Stimulated activated CD4-positive, alpha-beta T cell treated with anti-CD3 and anti-CD28 coated beads, Interleukin-2, amount 100 ng/mL, for 48 hours (primary cell): ENCODE measurements around the gene FRMD8.

Source experiments
- DNase-seq, 2 donors: peaks; one replicate each; pipeline ENCODE4 v3.0.0-alpha.2; 2020

The FRMD8 gene

DNA sequence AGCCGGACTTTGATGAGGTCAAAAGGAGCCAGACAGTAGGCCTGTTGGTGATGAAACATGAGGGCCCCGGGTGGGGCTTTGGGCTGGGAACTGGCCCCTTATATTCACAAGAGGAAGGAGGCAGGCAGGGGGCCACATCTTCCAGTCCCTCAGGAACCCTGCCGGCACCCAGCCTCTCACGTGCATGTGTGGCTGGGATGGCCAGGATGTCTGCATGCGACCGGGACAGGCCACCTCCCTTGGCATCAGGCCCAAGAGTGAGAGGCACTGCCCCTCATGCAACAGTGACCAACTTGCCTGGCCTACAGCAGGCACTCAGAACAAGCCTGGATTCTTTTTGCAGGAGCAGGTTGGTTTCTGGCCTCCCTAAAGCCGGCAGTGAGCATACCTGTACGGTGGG, 9.4 kb upstream of the FRMD8 start:
- no peak for DNase-seq

DNA sequence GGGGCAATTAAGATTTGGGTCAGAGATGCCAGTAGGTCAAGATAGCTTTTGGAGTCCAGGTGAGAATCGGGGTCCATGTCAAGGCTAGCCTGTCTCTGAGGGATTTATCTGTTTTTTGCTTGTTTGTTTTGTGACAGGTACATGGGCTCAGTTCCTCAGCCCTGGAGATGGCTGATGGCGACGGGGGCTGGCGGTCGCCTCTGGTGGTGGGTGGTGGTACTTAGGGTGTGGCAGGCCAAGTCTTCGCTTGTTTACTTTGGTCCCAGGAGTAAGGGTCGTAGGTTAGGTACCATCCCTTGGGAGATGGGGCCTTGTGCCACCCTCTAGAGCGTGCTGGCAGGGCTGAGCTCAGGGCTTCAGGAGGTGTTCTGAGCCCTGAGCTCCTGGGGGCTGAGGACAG, 8.7 kb upstream of the FRMD8 start:
- no peak for DNase-seq

DNA sequence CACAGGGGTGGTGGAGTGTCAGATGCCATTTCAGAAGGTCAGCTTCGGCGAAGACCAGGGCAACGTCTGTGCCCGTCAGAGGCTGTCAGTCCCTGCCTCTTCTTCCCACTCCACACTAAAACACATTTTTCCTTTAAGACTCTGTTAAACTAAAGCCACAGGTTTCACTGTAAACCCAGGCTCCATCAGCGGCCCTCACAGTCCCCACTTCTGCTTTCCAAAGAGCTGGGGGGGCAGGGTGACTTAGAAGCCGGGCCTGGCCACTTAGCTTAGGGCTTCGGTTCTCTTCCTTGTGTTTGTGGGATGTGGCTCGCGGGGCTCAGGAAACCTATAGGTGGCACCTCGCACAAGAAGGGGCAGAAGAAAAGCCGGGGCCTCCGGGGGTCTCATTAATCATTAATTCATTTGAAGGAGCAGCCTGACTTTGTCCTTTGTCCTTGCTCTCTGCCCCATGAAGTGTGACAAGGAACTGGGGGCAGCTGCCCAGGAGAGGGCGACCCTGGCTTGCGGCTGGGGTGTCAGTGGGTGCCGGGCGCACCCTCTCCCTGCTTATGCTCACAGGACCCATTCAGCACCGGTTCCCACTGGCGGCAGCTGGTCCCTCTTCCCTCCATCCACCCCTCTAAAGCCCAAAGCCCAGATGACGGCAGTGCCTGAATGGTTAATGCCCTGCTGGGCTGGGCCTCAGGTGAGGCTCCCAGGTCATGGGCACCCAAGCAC, 8.1 kb upstream of the FRMD8 start:
- no peak for DNase-seq

DNA sequence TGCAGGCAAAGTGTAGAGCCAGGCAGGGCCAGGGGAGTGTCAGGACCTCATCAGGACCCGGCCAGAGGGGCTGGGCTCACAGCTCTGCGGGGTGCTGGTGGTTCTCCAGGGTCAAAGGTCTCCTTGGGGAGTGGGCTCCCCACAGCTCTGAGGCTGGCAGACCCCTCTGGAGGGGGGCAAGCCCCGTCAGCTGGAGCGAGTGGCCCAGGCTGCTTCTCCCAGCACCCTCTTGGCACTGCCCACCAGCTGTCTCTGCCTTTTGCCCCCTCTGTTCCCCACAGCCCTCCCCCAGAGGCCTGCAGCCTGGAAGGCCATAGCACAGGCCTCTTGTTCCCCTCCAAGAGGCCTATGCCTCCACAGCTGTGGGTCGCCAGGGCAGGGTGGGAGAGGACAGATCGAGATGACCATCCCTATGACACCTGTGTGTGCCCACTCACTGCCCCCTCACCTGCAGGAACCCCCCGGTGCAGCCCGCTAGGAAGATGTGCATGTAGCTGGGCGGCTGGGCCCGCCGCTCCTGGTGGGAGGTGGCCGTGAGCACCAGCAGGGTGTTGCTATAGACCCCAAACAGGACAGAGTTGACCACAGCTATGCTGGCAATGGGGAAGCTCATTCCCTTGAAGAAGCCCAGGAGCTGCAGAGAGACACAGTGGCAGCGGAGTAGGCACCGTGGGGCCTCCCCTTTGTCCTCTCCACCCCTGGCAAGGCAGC, 7.4 kb upstream of the FRMD8 start:
- DNase-seq, result no peak

DNA sequence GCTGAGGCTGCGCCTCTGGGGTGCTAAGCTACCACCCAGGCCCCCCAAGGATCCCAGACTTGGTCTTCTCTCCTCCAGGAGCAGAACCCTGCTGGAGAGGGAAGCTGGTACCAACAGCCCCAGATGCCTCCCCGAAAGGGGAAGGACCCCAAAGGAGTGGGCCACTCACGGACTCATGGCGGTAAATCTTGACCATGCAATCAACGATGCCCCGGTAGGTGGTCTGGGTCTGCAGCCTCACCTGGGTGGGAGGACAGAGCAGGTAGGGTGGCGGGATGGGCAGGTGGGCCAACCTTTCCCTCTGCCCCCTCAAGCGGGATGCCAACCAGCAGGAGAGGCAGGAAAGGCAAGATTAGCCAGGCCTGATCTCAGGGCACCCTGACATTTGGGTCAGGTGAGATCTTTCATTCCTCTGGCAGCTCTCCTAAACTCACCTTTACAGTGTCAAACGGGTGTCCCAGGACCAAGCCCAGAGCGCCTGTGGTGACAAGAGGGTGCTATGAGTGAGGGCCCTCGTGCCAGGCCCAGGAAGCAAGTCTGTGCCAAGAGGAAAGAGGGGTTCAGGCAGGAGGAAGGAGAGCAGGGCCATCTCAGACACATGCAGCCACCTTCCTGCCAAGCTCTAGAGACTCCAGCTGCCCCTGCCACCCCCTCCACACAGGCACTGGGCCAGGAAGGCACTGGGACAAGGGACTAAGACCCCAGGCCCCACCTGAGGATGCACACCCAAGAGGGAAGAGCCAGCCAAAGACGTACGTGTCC, 6.6 kb upstream of the FRMD8 start:
- no peak for DNase-seq

- no peak for DNase-seq
Observed at GRCh38 chr11:65380460-65381119, 5.8 kb upstream of the FRMD8 start.

DNA sequence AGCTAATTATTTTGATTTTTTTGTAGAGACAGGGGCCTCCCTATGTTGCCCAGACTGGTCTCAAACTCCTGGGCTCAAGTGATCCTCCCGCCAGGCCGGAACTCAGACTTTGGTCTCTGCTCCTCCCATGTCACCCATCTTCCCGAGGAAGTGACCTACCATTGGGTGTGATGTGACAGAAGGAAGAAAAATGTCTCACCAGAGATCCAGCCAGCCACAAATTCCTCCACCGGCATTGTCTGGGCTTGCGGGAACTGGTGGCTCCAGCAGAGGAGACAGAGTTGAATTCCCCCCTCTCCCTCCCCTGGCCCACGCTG, 4.8 kb upstream of the FRMD8 start:
- no peak for DNase-seq

- peak; percentile 85 to 88 for DNase-seq
Observed at GRCh38 chr11:65382033-65382803, 4.2 kb upstream of the FRMD8 start, which contains the start of gene SLC25A45. SLC25A45 (minus strand) TSS chr11:65382646; CDS start chr11:65381951, 695 bp downstream.

GRCh38 chr11:65382804-65383368, 3.6 kb upstream of the FRMD8 start:
- no peak for DNase-seq

DNA sequence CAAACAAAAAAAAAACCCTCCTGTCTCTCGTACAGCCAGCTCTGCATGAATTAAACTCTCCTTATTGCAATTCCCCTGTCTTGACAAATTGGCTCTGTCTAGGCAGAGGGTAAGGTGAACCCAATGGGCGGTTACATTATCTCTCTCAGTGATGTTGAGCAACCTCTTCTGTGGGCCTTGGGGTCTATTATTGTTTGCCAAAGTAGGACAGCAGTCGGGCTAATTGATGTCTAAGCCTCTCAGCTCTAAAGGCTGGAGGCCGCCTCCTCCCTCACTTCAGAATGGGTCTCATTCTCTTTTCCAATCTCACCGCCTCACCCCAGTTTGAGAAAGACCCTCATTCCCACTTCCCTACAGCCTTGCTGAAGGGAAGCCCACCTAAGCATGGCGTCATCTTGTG, 2.7 kb upstream of the FRMD8 start:
- no peak for DNase-seq

DNA sequence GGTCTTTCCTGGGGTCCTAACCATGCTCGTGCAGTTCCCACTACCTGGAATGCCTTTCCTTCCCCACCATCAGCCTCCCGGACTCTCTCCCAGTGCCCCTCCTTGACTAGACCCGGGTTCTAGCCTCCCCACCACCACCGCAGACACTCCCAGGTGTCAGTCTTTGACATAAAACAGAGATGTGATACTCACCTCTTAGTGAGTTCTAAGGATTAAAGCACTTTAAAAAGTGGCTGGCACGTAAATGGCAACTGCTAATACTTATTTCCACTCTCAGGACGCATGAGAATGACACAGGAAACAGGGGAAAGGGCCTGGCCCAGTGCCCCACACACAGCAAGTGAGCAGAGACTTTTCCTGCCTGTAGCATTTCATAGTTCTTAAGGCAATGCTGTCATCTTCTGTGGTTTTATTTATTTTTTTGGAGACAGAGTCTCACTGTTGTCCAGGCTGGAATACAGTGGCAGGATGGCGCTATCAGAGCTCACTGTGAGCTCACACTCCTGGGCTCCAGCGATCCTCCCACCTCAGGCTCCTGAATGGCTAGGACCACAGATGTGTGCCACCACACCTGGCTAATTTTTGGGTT, 2.0 kb upstream of the FRMD8 start:
- DNase-seq, result no peak

DNA sequence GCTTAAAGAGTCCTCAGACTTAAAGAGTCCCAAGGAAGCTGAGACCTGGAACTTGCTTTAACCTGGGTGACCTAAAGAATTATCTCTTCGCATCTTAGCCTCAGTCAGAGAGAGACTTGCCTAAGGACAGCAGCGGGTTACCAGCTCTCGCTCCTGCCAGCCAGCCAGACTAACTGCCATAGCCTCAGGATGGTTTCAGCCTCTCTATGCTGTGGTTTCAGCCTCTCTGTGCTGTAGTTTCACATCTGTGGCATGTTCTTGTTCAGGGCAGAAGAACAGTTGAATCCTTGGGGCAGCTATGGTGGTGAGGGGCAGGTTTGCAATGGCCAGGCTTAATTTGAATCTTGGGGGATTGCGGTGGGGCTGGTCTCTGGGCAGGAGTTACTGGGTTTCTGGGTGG, 2.3 kb downstream of the FRMD8 start:
- no peak for DNase-seq

GRCh38 chr11:65389294-65389980, 3.0 kb downstream of the FRMD8 start:
- no peak for DNase-seq

DNA sequence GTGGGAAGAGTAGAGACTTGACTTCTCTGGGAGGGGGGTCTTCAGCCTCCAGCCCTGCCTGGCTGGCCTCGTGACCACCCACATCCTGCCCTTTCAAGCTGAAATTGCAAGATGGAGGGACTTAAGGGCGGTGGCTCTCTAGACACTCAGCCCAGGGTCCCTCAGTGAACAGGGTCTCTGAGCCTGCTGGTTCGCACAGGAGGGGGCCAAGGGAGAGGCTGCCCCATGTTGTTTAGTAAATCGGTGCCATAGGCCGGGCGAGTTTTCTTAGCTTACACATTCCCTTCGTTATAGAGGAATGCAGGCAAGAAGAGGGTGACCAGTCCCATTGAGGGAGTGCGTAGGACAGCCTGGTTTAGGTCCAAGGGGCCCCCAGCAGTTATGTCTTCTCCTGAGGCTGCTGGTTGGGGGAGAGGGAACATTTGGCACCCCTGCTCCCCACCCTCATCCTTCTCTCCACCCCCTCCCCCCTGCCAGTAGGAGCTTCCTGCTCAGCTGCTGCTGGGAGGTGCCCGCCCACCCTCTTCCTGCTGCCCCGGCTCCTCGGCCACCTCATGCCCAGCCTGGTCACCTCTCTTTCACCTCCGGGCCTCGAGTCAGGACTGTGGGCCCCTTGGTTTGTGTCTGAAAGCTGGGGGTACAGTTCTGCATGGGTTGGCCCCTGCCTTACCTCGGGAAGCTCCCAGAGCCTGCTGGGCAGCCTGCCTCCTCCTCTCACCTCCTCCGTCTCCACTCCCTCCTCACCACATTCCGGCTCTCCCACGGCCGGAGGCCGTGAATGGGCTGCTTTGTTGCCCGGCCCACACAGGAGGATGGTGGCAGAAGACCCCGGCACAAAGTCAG, 3.9 kb downstream of the FRMD8 start:
- DNase-seq, result no peak

GRCh38 chr11:65390996-65391395, 4.6 kb downstream of the FRMD8 start:
- DNase-seq, result no peak

- DNase-seq, result no peak
Observed at GRCh38 chr11:65392186-65392829, 5.9 kb downstream of the FRMD8 start.

- no peak for DNase-seq
Observed at GRCh38 chr11:65392899-65393298, 6.5 kb downstream of the FRMD8 start.

- no peak for DNase-seq
Observed at GRCh38 chr11:65393513-65394079, 7.2 kb downstream of the FRMD8 start.

DNA sequence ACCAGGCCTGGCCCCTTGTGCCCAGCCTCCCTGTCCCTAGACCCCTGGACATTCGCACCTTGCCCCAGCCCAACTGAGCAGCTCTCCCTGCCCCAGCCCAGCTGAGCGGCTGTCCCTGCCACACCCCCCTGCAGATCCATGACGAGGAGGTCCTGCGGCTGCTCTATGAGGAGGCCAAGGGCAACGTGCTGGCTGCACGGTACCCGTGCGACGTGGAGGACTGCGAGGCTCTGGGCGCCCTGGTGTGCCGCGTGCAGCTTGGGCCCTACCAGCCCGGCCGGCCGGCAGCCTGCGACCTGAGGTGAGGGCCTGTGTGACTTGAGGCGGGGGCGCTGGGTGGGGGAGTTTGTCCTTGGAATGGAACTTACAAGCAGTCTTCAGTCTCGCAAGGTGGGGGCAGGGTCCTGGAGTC, 7.7 kb downstream of the FRMD8 start:
- DNase-seq, result no peak
